ENCODE measurements around the gene TAF11L13.

The TAF11L13 gene

DNA sequence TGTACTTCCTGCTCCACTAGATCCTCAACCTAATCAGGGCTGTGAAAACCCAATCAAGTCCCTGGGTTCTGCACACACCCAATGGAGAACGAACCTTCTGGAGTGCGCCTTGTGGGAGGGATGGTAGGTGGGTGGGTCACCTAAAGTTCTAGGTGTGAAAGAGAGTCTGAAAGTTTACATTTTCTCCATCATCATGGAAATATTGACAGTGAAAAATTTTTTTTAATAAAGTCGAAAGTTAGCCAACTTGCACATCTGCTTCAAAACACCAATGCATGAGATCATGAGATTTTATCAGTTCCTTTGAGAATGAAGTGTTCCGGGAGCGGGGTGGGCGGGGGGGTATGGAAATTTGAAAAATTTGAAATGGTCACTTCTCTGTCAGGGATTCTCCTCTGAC lies 24.0 kb downstream of the TAF11L13 start:
- no peak overlapping the region for H3K9ac ChIP-seq
- H3K4me1 ChIP-seq: no peaks in the 10 kb centered on the region
- no peaks in the 10 kb centered on the region for H3K79me2 ChIP-seq
- no peak overlapping the region for H3K4me2 ChIP-seq (ENCODE audit: low read length)
- no peaks in the 10 kb centered on the region for H3K36me3 ChIP-seq (ENCODE audit: control insufficient read depth, insufficient read depth, low read length)
- TF ChIP-seq, protein P1, sequence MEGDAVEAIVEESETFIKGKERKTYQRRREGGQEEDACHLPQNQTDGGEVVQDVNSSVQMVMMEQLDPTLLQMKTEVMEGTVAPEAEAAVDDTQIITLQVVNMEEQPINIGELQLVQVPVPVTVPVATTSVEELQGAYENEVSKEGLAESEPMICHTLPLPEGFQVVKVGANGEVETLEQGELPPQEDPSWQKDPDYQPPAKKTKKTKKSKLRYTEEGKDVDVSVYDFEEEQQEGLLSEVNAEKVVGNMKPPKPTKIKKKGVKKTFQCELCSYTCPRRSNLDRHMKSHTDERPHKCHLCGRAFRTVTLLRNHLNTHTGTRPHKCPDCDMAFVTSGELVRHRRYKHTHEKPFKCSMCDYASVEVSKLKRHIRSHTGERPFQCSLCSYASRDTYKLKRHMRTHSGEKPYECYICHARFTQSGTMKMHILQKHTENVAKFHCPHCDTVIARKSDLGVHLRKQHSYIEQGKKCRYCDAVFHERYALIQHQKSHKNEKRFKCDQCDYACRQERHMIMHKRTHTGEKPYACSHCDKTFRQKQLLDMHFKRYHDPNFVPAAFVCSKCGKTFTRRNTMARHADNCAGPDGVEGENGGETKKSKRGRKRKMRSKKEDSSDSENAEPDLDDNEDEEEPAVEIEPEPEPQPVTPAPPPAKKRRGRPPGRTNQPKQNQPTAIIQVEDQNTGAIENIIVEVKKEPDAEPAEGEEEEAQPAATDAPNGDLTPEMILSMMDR (IDR thresholded peaks at IDR 0.05): no peak
- no peaks in the 10 kb centered on the region for H3K27me3 ChIP-seq (ENCODE audit: control insufficient read depth, insufficient read depth, low read length)
- H3K4me3 ChIP-seq (ENCODE audit: low read depth, low read length): no peak overlapping the region
- no peaks in the 10 kb centered on the region for H3K9me3 ChIP-seq (ENCODE audit: control insufficient read depth, low read length)
- no peak overlapping the region for H2AFZ ChIP-seq
- H3K27ac ChIP-seq: no peak overlapping the region

DNA sequence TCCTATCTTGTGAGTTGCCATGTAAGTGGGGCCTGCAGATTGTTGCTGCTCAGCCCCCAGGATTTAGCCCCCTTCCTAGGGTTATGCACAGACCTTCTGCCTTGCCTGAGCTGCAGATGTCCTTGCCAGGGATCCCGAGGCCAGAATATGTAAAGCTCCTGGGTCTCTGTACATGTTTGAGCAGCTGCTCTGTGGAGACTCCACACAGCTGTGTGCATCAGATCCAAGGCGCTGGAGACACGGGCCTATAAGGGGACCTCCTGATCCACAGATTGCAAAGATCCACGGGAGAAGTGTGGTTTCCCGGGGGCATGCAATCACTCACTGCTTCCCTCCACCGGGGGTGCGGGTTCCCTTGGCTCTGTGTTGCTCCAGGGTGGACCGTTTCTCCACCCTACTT lies 31.3 kb downstream of the TAF11L13 start:
- Histone ChIP-seq H3K9me3 (ENCODE audit: control insufficient read depth, low read length) (no peaks in the 10 kb centered on the region), H3K4me3 (ENCODE audit: low read depth, low read length) (no peak overlapping the region), H3K79me2 (no peaks in the 10 kb centered on the region), H2AFZ (no peak overlapping the region), H3K36me3 (ENCODE audit: control insufficient read depth, insufficient read depth, low read length) (no peaks in the 10 kb centered on the region), H3K4me2 (ENCODE audit: low read length) (no peak overlapping the region), H3K27ac (no peak overlapping the region), H3K27me3 (ENCODE audit: control insufficient read depth, insufficient read depth, low read length) (no peaks in the 10 kb centered on the region), H3K9ac (no peak overlapping the region), H3K4me1 (no peaks in the 10 kb centered on the region)
- TF ChIP-seq, protein P1 (IDR thresholded peaks at IDR 0.05): no peak

DNA sequence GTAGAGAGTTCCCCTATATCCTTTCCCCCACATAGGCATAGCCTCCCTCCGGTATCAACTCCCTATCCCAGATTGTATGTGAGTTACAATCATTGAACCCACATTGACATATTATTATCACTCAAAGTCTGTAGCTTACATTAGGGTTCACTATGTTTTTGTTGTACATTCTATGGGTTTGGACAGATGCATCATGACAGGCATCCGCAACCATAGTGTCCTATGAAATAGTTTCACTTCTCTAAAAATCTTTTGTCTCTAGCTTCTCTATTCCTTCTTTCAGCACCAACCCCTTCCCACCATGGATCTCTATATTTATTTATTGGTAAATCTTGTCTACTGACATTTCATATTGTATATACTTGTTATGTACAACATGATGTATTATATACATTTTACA lies 33.9 kb downstream of the TAF11L13 start:
- no peak overlapping the region for H3K27ac ChIP-seq
- H3K27me3 ChIP-seq (ENCODE audit: control insufficient read depth, insufficient read depth, low read length): no peaks in the 10 kb centered on the region
- H3K4me2 ChIP-seq (ENCODE audit: low read length): no peak overlapping the region

DNA sequence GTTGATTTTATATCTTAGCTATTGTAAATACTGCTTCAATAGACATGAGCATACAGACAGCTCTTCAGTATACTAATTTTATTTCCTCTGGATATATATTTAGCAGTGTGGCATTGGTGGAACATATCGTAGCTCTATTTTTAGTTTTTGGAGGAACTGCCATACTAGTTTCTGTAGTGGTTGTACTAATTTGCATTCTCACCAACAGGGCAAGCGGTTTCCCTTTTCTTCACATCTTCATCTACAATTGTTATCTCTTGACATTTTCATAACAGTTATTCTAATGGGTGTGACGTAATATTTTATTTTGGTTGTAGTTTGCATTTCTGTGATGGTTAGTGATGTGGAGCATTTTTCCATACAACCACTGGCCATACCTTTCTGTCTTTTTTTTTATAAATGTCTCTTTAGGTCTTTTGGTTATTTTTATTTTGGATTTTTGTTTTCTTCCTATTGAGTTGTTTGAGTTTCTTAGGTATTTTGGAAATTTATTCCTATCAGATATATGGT lies 34.9 kb downstream of the TAF11L13 start:
- Histone ChIP-seq H3K36me3 (ENCODE audit: control insufficient read depth, insufficient read depth, low read length) (no peaks in the 10 kb centered on the region), H3K4me3 (ENCODE audit: low read depth, low read length) (no peak overlapping the region), H3K4me2 (ENCODE audit: low read length) (no peak overlapping the region), H3K9ac (no peak overlapping the region), H3K9me3 (ENCODE audit: control insufficient read depth, low read length) (no peaks in the 10 kb centered on the region), H2AFZ (no peak overlapping the region), H3K27me3 (ENCODE audit: control insufficient read depth, insufficient read depth, low read length) (no peaks in the 10 kb centered on the region), H3K79me2 (no peaks in the 10 kb centered on the region), H3K27ac (no peak overlapping the region), H3K4me1 (no peaks in the 10 kb centered on the region)
- TF ChIP-seq, protein P1 (IDR thresholded peaks at IDR 0.05): no peak

More for the DNA sequence above, 33.9 kb downstream of the TAF11L13 start:
- Histone ChIP-seq H2AFZ (no peak overlapping the region), H3K4me1 (no peaks in the 10 kb centered on the region), H3K9me3 (ENCODE audit: control insufficient read depth, low read length) (no peaks in the 10 kb centered on the region), H3K4me3 (ENCODE audit: low read depth, low read length) (no peak overlapping the region), H3K9ac (no peak overlapping the region), H3K79me2 (no peaks in the 10 kb centered on the region), H3K36me3 (ENCODE audit: control insufficient read depth, insufficient read depth, low read length) (no peaks in the 10 kb centered on the region)
- TF ChIP-seq, protein P1 (IDR thresholded peaks at IDR 0.05): no peak

DNA sequence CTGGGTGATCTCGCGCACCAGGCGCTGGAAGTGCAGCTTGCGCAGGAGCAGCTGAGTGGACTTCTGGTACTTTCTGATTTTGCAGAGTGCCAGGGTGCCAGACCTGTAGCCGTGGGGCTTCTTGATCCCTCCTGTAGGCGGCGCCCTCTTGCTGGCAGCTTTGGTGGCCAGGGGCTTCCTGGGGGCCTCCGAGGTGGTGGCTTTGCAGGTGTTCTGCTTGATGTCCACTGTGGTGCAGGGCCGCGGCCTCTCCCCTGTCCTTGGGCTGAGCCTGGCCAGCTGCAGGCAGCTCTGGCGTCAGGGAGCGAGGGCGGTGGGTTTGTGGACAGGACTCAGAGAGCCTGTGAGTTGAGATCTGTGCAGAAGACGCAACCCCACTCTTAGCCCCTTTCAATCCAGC lies 38.5 kb downstream of the TAF11L13 start:
- Histone ChIP-seq H3K4me3 (ENCODE audit: low read depth, low read length) (no peak overlapping the region), H2AFZ (no peak overlapping the region), H3K4me2 (ENCODE audit: low read length) (no peak overlapping the region), H3K36me3 (ENCODE audit: control insufficient read depth, insufficient read depth, low read length) (no peaks in the 10 kb centered on the region), H3K79me2 (no peaks in the 10 kb centered on the region), H3K9ac (no peak overlapping the region), H3K27me3 (ENCODE audit: control insufficient read depth, insufficient read depth, low read length) (no peaks in the 10 kb centered on the region), H3K27ac (no peak overlapping the region), H3K4me1 (no peaks in the 10 kb centered on the region), H3K9me3 (ENCODE audit: control insufficient read depth, low read length) (no peaks in the 10 kb centered on the region)
- TF ChIP-seq, protein P1 (IDR thresholded peaks at IDR 0.05): no peak
